ENCODE data around the gene IL1RAPL2.

DNA sequence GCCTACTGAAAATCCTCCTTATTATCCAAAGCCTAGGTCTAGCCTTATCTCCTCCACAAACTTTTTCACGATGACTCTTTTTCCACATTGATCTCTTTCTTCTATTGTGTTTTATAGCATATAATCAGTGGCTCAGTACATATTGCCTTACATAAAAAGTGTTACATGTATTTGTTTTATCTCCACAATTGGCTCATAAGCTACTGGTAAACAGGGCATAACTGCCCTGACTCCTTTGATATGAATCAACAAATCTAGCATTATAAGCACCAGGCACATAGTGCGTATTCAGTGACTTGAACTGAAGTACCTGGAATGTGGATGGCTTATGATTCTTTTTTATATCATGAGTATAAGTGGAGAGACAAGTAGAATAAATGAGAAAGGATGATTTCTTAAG, 447.7 kb downstream of the IL1RAPL2 start:
- TF ChIP-seq, protein P1, sequence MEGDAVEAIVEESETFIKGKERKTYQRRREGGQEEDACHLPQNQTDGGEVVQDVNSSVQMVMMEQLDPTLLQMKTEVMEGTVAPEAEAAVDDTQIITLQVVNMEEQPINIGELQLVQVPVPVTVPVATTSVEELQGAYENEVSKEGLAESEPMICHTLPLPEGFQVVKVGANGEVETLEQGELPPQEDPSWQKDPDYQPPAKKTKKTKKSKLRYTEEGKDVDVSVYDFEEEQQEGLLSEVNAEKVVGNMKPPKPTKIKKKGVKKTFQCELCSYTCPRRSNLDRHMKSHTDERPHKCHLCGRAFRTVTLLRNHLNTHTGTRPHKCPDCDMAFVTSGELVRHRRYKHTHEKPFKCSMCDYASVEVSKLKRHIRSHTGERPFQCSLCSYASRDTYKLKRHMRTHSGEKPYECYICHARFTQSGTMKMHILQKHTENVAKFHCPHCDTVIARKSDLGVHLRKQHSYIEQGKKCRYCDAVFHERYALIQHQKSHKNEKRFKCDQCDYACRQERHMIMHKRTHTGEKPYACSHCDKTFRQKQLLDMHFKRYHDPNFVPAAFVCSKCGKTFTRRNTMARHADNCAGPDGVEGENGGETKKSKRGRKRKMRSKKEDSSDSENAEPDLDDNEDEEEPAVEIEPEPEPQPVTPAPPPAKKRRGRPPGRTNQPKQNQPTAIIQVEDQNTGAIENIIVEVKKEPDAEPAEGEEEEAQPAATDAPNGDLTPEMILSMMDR (IDR thresholded peaks at IDR 0.05) = no peak
- no peak for TF ChIP-seq POLR2A (IDR thresholded peaks at IDR 0.05)

Data from heart left ventricle (tissue), 13 donors.